BJ (cell line): Measurements from ENCODE around the gene ZNF506. TPM values are rescaled to one million over a fixed set of nuclear protein-coding genes. Genes with fewer than 3 reads are reported as not detected.
"Not testable (repeated sequence)": the region's sequence is repeated elsewhere in the genome, so short reads cannot be mapped to it uniquely, and the experiment has no call there.

Experiments
- CTCF ChIA-PET: fragments of 350-600 bp; formaldehyde crosslinking; extraction: SDS; loops from one replicate; lab custom pipeline; 2021; ENCODE audit warnings: antibody characterized with exemption, inconsistent platforms; lab: Yijun Ruan, JAX
- POLR2A ChIA-PET: fragments of 300-600 bp; sonication (Branson Sonifier 250); formaldehyde crosslinking; extraction: SDS; loops from one replicate; lab custom pipeline; 2021; ENCODE audit warnings: antibody characterized with exemption; lab: Charles Lee
- DNase-seq: peaks from one replicate; pipeline ENCODE4 v3.0.0-alpha.2; 2011; ENCODE audit warnings: low read depth
- H3K27me3 ChIP-seq: 2 replicates; pipeline ENCODE4 v1.6.0; 2011; ENCODE audit warnings: low read length; ENCODE audit not compliant: control insufficient read depth, insufficient read depth
- H3K36me3 ChIP-seq: 2 replicates; pipeline ENCODE4 v1.5.1; 2011; ENCODE audit warnings: low read length; ENCODE audit not compliant: control insufficient read depth, insufficient read depth
- H3K4me3 ChIP-seq: 2 replicates; pipeline ENCODE4 v1.5.1; 2011; ENCODE audit warnings: low read depth, mild to moderate bottlenecking, control low read depth, low read length
- polyA plus RNA-seq: library from polyadenylated mRNA; depleted of rRNA; stranded (reverse); fragments of >200 nt; gene quantifications from 2 replicates; pipeline ENCODE4 v1.2.3, GENCODE V29; 2011
- TF ChIP-seq, protein P1 (sequence below): IDR thresholded peaks from 2 replicates; pipeline ENCODE4 v1.5.1; 2011; ENCODE audit warnings: low read depth, mild to moderate bottlenecking, control low read depth, inconsistent platforms, low read length, moderate library complexity; ENCODE audit not compliant: insufficient read depth

Gene ZNF506
- polyA plus RNA-seq, 1 experiment: 3.9 TPM

DNA sequence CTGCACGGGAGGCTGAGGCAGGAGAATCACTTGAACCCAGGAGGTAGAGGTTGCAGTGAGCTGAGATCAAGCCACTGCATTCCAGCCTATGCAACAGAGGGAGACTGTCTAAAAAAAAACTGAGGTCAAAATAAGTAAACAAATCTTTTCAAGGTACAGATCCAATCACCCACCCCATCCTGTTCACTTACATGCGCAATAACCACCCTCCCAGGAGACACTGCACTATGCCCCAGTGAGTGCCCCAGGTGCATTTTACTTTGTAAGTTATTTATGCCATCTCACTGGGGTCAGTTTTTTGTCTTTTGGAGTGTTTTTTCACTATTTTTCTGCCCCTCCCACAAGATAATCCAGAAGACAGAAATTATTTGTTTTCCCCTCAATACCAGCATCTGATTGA is 37.2 kb upstream of the ZNF506 start:
- CTCF ChIA-PET: interaction anchor here (0.5 kb wide), 1 partner anchor 58 kb away, joined by 4 read pairs; no protein-coding TSS in a partner anchor
- POLR2A ChIA-PET: no interaction called here
- H3K4me3 ChIP-seq: no peak overlapping the region
- TF ChIP-seq, protein P1, sequence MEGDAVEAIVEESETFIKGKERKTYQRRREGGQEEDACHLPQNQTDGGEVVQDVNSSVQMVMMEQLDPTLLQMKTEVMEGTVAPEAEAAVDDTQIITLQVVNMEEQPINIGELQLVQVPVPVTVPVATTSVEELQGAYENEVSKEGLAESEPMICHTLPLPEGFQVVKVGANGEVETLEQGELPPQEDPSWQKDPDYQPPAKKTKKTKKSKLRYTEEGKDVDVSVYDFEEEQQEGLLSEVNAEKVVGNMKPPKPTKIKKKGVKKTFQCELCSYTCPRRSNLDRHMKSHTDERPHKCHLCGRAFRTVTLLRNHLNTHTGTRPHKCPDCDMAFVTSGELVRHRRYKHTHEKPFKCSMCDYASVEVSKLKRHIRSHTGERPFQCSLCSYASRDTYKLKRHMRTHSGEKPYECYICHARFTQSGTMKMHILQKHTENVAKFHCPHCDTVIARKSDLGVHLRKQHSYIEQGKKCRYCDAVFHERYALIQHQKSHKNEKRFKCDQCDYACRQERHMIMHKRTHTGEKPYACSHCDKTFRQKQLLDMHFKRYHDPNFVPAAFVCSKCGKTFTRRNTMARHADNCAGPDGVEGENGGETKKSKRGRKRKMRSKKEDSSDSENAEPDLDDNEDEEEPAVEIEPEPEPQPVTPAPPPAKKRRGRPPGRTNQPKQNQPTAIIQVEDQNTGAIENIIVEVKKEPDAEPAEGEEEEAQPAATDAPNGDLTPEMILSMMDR: no peak
- H3K27me3 ChIP-seq: no peaks in the 10 kb centered on the region
- DNase-seq: no peak
- H3K36me3 ChIP-seq: no peaks in the 10 kb centered on the region

GRCh38 chr19:19851740-19852139 is 30.2 kb upstream of the ZNF506 start:
- DNase-seq, POLR2A ChIA-PET, H3K36me3 ChIP-seq, CTCF ChIA-PET, H3K27me3 ChIP-seq, H3K4me3 ChIP-seq: not testable (repeated sequence)

DNA sequence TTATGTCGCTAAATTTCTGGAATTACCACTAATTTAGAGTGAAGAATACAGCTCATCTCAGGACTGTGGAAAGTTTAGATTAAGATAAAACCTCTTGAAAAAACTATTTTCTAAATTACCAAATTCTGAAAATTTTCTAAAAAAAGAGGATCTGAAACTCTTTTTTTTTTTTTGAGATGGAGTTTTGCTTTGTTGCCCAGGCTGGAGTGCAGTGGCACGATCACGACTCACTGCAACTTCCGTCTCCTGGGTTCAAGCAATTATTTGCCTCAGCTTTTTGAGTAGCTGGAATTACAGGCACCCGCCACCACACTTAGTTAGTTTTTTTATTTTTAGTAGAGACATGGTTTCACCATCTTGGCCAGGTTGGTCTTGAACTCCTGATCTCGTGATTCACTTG is 27.5 kb upstream of the ZNF506 start:
- Histone ChIP-seq H3K4me3 (no peak overlapping the region), H3K27me3 (no peaks in the 10 kb centered on the region), H3K36me3 (no peaks in the 10 kb centered on the region)
- ChIA-PET CTCF (no interaction called here), POLR2A (no interaction called here)
- DNase-seq: no peak
- TF ChIP-seq, protein P1: no peak

DNA sequence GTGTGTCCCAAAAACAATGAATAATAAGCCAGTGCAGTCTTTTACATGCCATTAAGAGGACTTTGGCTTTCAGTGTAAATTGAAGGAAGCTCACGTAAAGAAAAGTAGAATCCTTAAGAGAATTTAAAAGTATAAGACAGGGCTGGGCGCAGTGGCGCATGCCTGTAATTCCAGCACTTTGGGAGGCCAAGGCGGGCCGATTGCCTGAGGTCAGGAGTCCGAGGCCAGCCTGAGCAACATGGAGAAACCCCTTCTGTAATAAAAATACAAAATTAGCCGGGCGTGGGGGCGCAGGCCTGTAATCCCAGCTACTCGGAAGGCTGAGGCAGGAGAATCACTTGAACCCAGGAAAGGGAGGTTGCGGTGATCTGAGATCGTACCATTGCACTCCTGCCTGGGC is 26.2 kb upstream of the ZNF506 start:
- ChIA-PET POLR2A (no interaction called here), CTCF (no interaction called here)
- DNase-seq: no peak
- H3K4me3 ChIP-seq: no peak overlapping the region
- TF ChIP-seq, protein P1: no peak
- H3K36me3 ChIP-seq: no peaks in the 10 kb centered on the region
- H3K27me3 ChIP-seq: no peaks in the 10 kb centered on the region

GRCh38 chr19:19835560-19836038 is 14.0 kb upstream of the ZNF506 start:
- CTCF ChIA-PET: no interaction called here
- TF ChIP-seq, protein P1: no peak

DNA sequence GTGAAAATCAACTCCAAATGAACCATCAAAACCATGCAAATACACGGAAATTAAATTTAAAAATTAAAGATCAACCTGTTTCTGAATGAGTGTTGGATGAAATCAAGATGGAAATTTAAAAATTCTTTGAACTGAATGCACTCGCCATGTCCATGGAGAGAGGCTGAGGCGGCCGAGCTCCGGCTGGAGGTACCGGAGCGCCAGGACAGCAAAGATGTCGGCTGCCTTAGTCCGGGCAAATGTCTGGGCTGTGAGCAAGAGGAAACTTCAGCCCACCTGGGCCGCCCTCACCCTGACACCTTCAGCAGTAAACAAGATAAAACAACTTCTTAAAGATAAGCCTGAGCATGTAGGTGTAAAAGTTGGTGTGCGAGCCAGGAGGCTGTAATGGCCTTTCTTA is 5.3 kb upstream of the ZNF506 start:
- TF ChIP-seq, protein P1: no peak
- no peak overlapping the region for H3K4me3 ChIP-seq
- H3K36me3 ChIP-seq: no peaks in the 10 kb centered on the region
- ChIA-PET POLR2A (no interaction called here), CTCF (no interaction called here)
- DNase-seq: no peak
- no peaks in the 10 kb centered on the region for H3K27me3 ChIP-seq

More at GRCh38 chr19:19835560-19836038, 14.0 kb upstream of the ZNF506 start:
- Histone ChIP-seq H3K36me3 (no peaks in the 10 kb centered on the region), H3K4me3 (no peak overlapping the region), H3K27me3 (no peaks in the 10 kb centered on the region)
- POLR2A ChIA-PET: no interaction called here
- no peak for DNase-seq
